Cardiac fibroblast (primary cell): ENCODE results near the gene TMEM182.

ENCODE experiments used
- DNase-seq, 2 donors: peaks; one replicate each; pipeline versions ENCODE4 v3.0.0 to v3.0.0-alpha.2; 2010; ENCODE audit warnings: low read depth in 2 of 2
- H3K4me3 ChIP-seq, 2 donors: replicated peaks in 1 of 2; 1 replicate in 1 of 2; 2 replicates in 1 of 2; pipeline ENCODE4 v1.5.1; 2011; ENCODE audit warnings: low read depth in 2 of 2, low read length in 2 of 2, mild to moderate bottlenecking in 2 of 2, moderate library complexity in 1 of 2
- CTCF ChIP-seq: IDR thresholded peaks from one replicate; pipeline ENCODE4 v1.5.1; 2011; ENCODE audit warnings: low read depth, mild to moderate bottlenecking, low read length, inconsistent platforms

TMEM182 gene

GRCh38 chr2:102803897-102804217 lies 42.0 kb downstream of the TMEM182 start:
- no peak for TF ChIP-seq CTCF
- no peak overlapping the region for H3K4me3 ChIP-seq
- no peak for DNase-seq

DNA sequence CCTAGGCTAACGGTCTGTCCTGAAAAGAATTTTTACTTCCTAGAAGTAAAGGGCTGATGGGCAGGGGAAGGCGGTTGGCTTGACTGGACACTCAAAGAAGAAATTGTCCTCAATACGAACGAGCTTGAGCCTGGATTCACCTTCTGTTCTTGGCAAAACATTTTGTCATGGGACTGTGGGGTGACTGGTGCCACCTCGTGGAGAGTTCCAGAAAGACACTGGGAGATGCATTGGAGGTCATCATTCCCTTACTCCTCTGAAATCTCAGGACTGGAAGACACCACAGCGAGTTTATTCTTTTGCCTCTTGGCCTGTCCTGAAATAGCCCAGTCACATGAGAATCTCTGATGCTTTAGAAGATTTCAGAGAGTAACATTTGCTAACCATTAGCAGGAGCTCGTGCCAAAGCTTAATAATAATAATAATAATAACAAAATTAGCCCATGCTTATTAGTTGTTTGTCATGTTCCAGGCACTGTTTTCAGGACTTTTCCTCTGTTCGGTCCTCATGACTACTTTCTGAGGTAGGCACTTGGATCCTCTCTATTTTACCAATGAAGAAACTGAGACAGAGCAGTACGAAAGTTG lies 44.5 kb downstream of the TMEM182 start:
- peak; percentile 78 for DNase-seq
- TF ChIP-seq CTCF = peak; percentile 88
- no peak overlapping the region for H3K4me3 ChIP-seq

GRCh38 chr2:102809291-102810189 lies 47.7 kb downstream of the TMEM182 start:
- no peak overlapping the region for H3K4me3 ChIP-seq
- DNase-seq = no peak
- TF ChIP-seq CTCF = no peak

GRCh38 chr2:102815285-102815684 lies 53.5 kb downstream of the TMEM182 start:
- no peak for TF ChIP-seq CTCF
- DNase-seq = no peak
- no peak overlapping the region for H3K4me3 ChIP-seq

GRCh38 chr2:102826904-102827303 lies 65.1 kb downstream of the TMEM182 start:
- DNase-seq = peak in 1 of 2 donors; percentile 13
- TF ChIP-seq CTCF = no peak

DNA sequence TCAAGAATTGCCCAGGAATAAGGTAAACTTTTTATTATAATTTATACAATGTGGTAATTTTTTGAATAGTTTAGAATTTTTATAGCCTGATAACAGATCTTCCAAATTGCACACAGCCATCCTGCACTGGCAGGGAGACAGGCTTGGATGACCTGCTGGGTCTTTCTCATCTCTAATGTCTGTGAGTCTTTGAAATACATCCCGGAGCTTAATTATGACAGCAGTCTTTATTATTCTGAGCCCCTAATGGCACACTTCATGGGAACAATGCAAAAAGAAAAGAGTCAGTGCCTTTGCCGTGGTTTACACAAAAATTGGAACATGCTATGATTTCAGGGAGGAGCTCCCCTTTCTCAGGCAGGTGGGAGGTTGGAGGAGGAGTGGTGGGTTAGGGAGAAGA lies 71.0 kb downstream of the TMEM182 start:
- no peak for TF ChIP-seq CTCF
- no peak overlapping the region for H3K4me3 ChIP-seq
- DNase-seq = no peak

More at GRCh38 chr2:102826904-102827303, 65.1 kb downstream of the TMEM182 start:
- H3K4me3 ChIP-seq = no peak overlapping the region
